Activated gamma-delta T cell treated with Interleukin-2 at 50 U/mL for 16 hours (primary cell): Measurements from ENCODE around the gene PRDM2.
A peak's percentile ranks its signal among the peaks of the same experiment; 100 is the strongest.
"Not testable (repeated sequence)": the region's sequence is repeated elsewhere in the genome, so short reads cannot be mapped to it uniquely, and the experiment has no call there.

Experiments used
- DNase-seq: peaks from one replicate; pipeline ENCODE4 v3.0.0-alpha.2; 2020

The PRDM2 gene

DNA sequence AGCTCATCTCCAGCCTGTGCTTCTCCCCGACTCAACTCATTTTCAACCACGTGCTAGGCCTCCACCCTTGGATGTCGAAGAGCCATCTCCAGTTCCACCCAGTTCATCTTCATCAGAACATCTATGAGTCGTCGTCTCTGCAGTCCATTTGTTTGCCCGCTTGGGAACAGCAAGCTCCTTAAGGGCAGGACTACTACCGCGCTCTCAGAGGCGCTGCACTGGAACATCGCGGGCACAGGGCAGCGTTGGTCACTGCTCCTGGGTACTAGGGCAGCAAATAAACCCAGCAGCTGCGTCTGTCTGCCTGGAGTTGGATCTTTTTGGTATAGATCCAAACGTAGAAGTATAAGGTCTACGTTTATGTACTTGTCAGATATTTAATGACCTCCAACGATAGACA, 478 bp upstream of the PRDM2 start:
- no peak for DNase-seq

DNA sequence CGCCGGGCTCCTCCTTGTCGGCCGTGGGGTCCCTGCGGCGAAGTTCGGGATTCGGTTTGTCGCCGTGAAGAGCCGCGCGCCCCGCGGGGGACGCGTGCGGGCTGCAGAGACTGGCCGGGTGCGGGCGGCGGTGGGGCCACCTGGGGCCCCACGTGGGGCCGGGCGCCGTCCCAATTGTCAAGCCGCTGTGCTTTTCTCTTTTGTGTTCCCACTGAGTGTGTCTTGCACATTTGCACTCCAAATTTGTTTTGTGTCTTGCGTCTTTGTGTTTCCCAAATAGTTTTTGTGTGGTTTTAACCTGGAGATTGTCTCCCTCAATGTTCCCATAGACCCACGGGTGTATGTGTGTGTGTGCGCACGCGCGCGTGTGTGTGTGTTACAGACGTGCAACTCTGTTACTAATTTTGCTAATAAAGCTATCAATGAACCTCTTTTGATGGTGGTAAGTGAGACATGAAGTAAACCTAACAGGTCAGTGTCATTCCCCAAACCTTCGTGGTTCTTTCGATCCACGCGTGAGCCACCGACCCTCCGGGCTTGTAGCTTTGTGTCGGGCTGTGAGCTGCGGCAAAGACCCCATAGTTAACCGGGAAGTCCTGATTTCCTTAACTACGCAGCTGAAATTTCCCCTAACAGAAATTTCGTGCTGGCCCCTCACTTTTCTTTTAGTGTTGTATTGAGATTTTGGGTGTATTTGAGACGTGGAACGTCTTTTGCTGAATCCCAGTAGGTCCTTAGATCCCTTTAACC, 708 bp downstream of the PRDM2 start:
- DNase-seq, result peak; percentile 23

DNA sequence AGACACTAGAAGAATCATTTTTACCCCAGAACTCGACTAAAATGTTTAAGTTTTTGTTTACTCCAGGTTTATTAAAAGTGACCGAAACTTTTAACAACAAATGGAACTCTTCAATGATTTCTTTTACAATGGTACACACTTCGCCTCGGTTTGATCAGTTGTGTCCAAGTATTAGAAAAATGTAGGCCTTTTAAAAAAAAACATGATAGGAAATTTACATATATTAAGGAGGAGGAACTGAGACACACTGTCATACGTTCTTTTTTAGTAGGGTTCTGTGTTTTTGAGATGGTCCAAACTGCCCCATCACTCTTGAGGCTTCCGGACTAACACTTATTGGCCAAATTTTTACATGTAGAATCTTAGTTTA, 1.3 kb downstream of the PRDM2 start:
- DNase-seq, result no peak

DNA sequence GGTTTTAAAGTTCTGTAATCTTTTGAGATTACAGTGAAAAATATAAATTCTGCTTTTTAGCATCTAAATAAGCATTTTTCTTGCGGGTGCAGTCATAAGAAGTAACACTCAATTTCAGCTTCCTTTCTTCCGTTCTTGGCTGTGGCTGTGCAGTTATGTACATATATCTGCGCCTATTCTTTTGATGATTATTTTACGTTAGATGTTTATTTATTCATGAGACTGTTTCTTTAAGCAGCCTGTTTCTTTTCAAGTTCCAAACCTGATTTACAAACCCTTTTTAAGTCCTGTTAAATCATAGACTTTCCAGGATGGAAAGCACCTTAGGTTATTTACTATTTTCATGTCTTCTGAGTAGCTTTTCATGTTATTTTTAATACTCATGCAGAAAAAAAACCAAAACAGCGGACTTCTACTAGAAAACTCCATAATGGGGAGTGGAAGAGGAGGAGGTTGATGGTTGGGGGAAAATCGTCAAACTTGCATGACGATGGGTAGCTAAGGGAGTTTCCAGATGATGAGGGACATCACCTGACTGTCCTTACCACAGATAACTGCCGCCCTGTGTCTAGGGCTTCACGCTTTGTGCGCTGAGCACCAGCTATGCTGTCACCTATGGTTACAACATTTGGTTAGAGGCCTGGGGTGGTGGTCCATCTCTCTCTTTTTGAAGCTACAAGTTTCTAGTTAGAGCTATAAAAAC, 2.6 kb downstream of the PRDM2 start:
- DNase-seq, result peak; percentile 53

DNA sequence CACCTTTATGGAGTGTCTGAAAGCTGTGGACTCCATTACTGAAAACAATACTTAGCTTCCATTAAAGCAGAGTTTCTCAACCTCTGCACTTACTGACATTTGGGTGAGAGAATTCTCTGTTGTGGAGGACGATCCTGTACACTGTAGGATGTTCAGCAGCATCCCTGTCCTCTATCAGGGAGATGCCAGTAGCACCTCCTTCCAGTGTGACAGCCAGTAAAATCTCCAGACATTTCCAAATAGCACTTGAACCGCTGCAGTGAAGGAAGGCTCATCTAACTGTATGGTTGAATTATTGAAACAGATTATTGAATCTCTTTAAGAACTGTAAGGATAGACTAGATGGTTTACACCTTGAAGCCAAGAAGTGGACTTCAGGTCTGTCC, 3.1 kb downstream of the PRDM2 start:
- DNase-seq, result no peak

DNA sequence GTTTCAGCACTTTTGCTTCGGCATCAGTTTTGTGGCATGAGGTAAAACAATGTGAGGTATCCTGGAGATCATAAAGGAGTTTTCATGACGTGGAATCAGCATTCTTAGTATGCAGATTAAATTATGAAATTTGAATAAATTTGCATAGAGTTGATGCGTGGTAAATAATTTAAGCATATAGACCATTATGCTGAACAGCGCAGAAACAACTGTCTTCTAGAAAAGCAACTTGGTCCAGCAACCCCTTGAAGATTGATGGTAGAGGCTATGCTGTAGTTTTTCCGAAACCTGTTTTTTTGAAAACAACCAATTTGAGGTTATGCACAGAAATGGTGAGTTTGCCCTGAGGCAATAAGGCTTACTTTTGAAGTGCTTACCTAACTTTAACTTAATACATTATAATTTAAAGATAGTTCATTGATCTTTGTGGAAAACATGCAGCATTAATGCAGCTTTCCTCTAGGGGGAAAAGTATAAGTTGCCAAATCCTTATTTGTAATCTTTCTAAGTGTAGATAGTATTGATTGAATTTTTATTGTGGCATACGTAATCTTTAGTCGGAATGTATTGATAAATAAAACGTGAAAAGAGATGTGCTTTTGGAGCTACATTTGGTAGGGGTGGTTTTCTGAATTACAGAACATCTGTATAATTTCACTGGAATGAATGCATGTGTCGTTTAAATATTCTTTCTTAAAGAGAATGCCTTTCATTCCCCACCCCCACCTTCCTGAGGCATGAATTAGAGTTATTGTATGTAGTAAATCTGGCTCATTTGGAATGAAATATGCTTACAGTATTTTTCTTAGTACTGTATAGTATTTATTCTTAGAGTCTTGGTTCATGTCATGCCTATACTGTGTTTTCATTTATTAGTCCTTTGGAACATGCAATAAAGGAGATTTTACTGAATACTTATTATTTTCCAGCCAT, 3.8 kb downstream of the PRDM2 start:
- DNase-seq, result no peak

DNA sequence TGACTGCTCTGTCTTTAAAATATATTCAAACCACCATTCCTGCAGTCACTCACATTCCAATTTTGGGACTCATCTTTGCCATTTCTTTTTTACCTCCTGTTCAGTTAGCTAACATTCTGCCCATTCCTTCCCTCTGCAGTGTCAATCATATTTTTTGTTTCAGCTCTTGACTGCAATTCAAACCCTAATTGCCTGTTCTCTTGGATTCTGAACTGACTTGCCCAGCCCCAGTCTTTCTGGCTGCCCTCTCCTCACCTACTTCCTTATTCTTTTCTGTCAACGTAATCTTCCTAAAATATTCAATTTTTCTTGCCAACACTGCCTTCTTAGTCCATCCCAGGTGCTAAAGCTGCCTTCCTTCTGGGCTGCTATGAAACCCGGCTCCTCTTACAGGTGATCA, 6.1 kb downstream of the PRDM2 start:
- DNase-seq, result no peak

DNA sequence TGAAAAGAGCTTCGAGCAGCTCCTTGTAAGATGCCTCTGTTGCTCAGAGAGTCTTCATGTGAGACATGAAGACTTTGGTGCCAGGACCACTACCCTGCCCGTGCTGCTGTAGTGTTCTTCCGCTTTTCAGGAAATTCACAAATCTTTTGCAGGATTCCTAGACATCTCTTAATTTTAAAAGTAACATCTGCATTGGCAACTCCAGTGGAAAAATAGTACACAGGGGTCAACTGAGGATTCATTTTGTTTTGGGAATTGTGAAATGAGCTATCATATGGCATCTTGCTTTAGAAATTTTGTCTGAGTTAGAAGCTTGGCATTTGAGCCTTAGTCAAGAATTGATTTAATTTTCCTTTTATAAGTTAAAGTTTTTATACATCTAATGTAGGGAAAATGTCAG, 7.2 kb downstream of the PRDM2 start:
- no peak for DNase-seq

DNA sequence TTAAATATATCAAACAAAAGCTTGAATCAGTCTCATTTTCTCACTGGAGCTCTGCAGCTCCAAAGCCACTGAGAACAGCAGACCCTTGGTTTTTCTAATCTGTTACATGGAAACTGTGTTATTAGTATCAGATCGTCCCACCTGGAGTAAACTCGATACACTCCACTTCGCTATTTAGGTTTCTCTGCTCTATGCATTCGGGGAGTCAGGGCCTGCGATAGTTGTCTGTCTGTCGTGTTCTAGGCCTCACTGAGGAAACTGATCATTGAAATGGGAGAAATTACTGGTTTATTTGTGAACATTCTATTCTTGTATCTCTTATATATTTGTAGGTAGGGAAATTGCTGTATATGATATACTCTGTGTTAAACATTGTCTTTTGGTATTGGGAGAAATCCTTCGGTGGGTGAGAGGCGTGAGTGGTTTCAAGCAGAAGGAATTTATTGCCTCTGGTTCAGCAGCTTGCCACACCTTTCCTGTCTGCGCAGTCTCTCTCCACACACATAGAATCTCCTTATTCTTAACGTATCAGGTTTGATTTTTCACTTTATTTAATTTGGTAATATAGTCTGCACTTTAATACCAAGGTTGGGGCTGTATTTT, 8.5 kb downstream of the PRDM2 start:
- no peak for DNase-seq

DNA sequence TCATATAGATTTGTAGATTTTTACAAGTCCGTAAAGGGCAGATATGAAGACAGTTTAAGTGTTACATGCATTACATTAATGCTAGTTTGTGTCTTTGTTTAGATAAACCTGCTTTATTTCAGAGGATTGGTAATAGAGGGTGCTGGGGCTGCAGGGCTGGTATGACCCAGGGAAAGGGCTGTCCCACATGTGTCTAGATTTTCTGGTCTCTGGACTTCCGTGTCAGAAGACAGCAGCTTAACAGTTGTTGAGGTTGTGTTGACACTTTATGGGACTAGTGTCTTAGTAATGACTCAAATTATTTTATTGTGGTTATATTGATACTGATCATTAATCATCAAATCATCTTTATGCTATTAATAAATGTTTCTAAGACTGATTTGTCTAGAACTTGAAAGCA, 10.1 kb downstream of the PRDM2 start:
- DNase-seq, result no peak

DNA sequence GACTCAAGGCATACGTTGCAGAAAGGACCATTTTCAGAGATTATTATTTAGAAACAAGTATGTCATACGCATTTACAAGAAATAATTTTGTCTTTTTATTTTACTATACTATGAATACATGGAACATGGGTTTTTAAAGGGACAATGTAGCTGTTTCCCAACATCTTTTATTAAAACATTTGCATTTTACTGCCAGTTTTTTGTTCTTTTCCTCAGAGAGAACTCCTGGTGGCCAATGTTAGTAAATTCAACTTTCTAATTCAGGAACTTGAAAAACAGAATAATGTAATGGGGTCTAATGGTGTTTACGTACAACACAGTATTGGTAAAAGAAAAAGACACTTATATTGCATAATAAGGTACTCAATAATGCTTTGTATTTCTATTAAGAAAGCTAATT, 14.9 kb downstream of the PRDM2 start:
- no peak for DNase-seq

DNA sequence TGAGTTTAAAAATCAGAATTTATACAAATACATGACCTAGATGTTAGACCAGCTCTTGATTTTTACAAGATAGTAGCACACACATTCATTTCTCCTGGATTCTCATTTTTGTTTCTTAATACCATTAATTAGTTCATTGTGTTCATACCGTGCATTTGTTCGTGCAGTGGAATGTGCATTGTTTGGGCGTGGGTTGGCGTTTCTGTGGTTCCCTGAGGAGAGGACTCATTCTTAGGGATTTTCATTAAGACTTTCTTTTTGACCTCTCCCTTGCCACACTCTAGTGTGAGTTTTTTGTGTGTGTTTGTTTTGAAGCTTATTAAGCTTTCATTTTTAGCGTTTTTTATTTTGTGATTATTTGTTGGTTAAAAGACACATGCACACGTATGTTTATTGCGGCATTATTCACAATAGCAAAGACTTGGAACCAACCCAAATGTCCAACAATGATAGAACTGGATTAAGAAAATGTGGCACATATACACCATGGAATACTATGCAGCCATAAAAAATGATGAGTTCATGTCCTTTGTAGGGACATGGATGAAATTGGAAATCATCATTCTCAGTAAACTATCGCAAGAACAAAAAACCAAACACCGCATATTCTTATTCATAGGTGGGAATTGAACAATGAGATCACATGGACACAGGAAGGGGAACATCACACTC, 15.8 kb downstream of the PRDM2 start:
- not testable (repeated sequence) for DNase-seq

DNA sequence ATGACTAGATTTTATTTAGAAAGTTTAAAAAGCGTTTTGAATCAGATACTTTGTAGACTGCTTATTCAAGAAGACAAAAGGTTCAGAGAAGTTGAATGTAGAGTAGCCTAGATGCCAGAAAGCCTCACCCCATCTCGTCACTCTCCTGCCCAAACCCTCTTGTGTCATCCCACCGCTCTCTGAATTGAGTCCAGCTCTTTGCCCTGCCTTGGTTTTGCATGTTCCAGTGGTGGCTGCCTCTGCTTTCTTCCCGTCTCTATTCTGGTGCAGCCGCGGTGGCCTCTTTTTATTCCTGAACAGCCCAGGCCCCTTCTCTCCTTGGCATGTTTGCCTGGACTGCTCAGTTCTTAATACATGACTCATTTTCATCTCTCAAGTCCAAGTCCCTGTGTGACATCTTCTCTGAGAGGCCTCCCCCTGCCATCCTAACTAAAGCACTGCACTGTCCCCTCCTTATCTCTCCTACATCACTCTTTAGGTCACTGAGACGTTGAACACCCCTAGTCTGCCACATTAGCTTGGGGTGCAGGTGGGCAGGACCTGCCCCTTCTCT, 22.9 kb downstream of the PRDM2 start:
- DNase-seq, result no peak

DNA sequence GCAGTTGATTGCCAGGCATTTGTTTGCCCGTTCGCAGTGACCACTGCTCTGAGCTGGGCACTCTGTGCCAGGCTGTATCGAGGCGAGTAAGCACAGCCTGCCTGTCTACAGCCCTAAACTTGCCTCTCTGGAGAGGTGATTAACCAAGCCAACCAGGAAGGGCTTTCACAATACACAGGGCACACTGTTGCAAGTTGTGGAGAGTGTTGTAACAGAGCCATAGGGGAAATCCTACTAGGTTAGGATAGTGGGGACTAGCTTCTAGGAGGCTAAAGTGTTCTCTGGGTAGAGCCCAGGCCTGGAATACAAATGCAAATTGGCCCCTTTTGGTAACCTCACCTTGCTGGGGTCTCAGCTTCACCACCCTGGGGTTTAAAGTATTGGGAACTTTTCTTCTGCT, 23.8 kb downstream of the PRDM2 start:
- DNase-seq, result no peak

DNA sequence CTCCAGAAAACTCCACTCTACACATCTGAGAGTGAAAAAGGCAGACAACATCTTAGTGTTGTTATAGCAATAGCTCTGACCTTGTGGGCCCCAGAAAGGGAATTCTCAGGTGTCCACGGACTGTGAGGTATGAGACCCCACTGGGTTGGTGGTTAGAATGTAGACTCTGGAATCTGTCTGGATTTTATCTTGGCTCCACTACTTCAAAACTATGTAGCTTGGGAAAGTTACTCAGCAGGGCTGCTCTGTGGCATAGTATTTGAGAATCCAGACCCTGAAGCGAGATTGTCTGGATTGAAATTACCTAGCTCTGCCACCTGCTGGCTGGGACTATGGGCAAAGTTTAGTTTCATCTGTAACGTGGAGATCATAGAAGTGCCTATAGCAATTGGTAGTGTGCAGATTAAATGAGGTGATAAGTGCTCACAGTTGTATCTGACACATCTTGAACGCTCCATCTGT, 25.8 kb downstream of the PRDM2 start:
- DNase-seq, result peak; percentile 53

DNA sequence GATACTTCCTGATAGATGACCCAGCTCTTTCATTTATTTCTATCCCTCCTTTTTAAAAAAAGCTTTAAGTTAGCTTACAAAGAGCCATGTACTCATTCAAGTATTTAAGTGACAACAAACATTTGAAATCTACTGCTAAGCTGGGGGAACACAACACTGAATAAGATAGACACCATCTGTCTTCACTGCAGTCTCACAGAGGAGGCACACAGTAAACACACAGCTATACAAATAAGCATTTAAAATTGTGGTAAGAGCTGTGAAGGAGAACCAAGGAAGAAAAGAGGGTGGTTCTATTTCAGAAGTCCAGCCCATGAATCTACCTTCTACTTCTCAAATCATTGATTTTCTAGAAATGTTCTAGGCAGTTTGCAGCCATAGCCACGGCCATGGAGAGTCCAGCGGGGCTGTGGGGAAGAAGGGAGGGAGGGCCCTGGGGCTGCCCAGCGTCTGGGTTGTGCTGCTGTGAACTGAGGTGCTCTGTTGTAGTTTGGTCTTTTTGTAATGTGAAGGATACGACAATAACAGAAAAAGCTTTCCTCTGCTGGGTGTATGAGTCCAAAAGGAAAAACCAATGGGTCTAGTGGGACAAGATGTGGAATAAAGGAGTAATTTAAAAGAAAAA, 28.2 kb downstream of the PRDM2 start:
- no peak for DNase-seq

DNA sequence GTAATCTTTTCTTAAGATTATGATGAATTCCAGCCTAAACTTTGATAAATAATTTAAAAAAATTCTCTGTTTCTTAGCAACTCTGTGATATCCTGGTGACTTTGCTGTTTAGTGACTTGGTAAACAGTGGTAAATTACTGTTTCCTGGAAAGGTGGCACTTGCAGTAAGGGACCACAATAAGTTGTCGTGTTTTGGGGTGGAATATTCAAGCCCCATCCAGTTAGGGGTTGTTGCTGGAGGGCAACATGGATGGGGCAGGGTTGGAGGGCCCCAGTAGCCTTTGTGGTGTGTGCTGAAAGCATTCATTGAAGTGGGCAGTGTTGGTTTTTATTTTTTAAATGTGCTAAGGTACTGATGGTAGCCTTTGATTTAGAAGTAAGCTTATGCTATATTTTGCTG, 30.3 kb downstream of the PRDM2 start:
- no peak for DNase-seq

DNA sequence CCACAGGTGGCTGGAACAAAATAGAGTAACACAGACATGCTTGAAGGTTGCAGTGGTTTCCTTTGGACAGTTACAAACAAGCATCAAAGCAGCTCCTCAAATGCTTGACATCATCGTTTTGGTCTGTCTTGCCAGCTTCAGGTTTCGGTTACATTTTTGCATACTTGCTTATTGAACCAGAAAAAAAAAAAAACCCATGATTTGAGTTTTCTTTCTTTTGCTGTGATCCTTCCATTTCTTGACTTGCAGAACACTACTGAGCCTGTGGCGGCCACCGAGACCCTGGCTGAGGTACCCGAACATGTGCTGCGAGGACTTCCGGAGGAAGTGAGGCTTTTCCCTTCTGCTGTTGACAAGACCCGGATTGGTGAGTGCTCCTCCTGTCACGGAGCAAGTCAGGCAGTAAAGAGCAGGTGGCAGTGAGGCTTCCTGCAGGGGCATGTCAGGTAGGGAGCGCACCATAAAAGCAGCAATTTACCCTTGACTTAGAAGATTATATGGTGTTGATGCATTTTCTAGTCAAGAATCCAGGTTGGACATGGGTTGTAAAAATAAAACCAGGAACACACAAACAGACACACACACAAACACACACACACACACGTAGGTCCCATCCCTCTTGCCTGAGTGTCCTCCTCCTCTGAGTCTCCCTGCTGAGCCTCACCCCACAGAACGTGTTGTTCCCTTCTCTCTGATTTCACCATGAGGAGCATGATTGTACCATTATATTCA, 30.9 kb downstream of the PRDM2 start:
- peak; percentile 79 for DNase-seq

DNA sequence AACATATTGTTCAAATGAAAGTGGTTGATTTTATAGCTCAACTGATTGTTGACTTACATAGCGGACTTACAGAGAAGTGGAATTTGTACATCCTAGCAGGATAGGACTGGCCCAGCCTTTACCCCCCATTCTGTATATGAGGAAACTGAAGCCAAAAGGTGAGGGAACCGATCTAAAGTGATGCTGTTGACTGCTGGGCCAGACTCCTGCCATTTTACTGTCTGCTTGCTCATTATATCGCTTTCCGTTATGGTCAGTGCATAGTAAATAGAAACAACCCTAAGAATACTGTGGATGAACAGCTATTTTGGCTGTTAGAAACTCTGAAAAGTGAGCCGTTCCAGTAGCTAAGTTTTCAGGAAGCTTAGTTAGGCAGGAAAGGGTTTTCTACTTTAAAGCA, 31.9 kb downstream of the PRDM2 start:
- DNase-seq, result no peak

DNA sequence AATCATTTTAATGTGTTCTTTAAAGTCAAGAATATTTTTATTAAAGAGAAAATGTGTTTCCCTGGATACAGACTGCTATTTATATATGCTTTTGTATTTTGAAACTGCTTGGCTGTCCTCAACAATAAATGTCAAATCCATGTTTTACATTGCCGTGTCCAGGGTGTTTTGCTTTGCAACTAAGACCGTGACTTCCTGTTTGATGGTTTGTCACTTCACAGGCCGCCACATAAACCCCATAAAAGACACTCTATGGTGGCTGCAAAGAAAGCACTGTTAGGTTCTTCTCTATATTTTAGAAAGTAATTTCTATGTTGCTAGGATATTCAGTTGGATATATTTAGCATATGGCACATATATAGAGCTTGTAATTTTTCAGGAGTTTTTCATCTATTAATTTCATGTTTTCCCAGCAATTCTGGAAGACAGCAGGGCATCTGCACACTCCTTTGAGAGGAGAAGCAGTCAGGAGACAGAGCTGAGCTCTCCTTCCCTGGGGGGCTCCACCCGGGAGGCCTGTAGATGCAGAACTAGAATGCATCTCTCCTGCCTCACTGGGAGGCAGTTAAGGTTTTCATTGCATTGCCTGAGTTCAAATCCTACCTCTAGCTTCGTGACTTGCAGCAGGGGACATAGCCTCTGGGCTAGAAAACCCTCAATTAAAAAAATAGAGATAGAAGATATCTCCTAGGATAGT, 33.1 kb downstream of the PRDM2 start:
- peak; percentile 47 for DNase-seq
